NCI-H2171 treated with DMSO at 0.1 percent for 48 hours (cell line): ENCODE results near the gene ABL1.

ENCODE experiments used
- DNase-seq: peaks from one replicate; lab custom pipeline; 2025; lab: John Stamatoyannopoulos, UW

ABL1 gene

GRCh38 chr9:130872093-130872492, 37.0 kb downstream of the ABL1 start:
- DNase-seq, result no peak

- no peak for DNase-seq
Measured at GRCh38 chr9:130872508-130872907, 37.5 kb downstream of the ABL1 start.

- DNase-seq, result no peak
Measured at GRCh38 chr9:130872912-130873503, 38.0 kb downstream of the ABL1 start.

- DNase-seq, result no peak
Measured at GRCh38 chr9:130873966-130874365, 38.9 kb downstream of the ABL1 start.

GRCh38 chr9:130874783-130875182, 39.7 kb downstream of the ABL1 start:
- DNase-seq, result no peak

- no peak for DNase-seq
Measured at GRCh38 chr9:130877300-130877699, 42.2 kb downstream of the ABL1 start.

- no peak for DNase-seq
Measured at GRCh38 chr9:130878295-130878694, 43.2 kb downstream of the ABL1 start.

DNA sequence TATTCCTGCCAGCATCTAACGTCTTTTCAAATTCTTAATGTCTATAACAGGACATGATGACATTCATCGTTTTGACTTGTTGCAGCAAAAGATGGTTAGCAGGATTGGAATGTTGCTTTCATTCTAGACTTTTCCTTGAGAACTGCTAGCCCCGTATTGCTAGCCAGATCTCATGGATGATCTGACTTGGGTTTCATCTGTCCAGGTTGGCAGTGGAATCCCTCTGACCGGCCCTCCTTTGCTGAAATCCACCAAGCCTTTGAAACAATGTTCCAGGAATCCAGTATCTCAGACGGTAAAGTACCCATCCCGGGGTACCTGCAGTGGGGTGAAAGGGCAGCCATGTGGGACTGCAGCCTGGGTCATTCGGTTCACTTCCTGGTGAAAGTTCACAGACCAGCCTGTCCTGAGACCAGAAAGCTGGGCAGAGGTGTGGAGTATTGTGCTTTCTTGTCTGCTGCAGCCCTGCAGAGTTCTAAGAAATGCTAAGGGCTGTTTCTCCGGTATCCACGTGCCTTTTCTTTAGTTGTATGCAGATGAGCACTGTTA, 44.9 kb downstream of the ABL1 start:
- no peak for DNase-seq

DNA sequence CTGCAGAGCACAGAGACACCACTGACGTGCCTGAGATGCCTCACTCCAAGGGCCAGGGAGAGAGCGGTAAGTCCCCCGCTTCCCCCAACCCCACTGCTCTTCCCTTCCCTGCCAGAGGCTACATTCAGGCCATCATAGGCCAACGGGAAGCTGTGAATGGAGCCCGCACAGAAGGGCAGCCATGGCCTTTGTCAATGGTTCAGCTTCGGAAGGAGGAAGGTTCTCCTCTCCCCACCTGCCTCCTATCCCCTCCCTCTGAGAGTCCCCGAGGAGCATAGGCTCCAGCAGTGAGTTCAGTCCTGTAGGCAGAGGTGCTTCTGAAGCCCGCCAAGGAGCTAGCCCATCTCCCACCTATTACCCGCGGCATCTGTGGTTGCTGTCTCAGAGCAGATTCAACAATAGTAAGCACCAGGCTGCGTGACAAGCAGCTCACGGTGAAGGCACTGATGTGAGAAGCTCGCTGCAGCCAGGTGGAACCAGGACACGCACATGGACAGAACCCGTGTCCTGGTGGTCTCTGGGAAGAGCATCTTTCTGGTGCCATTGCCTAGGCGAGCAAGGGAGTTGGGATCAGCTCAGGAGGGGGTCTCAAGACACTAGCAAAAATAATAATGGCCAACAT, 45.7 kb downstream of the ABL1 start:
- no peak for DNase-seq

- no peak for DNase-seq
Measured at GRCh38 chr9:130881516-130881915, 46.5 kb downstream of the ABL1 start.

GRCh38 chr9:130882696-130883225, 47.7 kb downstream of the ABL1 start:
- DNase-seq, result no peak

- DNase-seq, result no peak
Measured at GRCh38 chr9:130883479-130883878, 48.4 kb downstream of the ABL1 start.

DNA sequence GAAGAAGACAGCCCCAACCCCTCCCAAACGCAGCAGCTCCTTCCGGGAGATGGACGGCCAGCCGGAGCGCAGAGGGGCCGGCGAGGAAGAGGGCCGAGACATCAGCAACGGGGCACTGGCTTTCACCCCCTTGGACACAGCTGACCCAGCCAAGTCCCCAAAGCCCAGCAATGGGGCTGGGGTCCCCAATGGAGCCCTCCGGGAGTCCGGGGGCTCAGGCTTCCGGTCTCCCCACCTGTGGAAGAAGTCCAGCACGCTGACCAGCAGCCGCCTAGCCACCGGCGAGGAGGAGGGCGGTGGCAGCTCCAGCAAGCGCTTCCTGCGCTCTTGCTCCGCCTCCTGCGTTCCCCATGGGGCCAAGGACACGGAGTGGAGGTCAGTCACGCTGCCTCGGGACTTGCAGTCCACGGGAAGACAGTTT, 49.1 kb downstream of the ABL1 start:
- DNase-seq, result no peak

DNA sequence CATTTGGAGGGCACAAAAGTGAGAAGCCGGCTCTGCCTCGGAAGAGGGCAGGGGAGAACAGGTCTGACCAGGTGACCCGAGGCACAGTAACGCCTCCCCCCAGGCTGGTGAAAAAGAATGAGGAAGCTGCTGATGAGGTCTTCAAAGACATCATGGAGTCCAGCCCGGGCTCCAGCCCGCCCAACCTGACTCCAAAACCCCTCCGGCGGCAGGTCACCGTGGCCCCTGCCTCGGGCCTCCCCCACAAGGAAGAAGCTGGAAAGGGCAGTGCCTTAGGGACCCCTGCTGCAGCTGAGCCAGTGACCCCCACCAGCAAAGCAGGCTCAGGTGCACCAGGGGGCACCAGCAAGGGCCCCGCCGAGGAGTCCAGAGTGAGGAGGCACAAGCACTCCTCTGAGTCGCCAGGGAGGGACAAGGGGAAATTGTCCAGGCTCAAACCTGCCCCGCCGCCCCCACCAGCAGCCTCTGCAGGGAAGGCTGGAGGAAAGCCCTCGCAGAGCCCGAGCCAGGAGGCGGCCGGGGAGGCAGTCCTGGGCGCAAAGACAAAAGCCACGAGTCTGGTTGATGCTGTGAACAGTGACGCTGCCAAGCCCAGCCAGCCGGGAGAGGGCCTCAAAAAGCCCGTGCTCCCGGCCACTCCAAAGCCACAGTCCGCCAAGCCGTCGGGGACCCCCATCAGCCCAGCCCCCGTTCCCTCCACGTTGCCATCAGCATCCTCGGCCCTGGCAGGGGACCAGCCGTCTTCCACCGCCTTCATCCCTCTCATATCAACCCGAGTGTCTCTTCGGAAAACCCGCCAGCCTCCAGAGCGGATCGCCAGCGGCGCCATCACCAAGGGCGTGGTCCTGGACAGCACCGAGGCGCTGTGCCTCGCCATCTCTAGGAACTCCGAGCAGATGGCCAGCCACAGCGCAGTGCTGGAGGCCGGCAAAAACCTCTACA, 49.8 kb downstream of the ABL1 start:
- DNase-seq, result no peak

GRCh38 chr9:130885484-130886375, 50.7 kb downstream of the ABL1 start:
- no peak for DNase-seq

DNA sequence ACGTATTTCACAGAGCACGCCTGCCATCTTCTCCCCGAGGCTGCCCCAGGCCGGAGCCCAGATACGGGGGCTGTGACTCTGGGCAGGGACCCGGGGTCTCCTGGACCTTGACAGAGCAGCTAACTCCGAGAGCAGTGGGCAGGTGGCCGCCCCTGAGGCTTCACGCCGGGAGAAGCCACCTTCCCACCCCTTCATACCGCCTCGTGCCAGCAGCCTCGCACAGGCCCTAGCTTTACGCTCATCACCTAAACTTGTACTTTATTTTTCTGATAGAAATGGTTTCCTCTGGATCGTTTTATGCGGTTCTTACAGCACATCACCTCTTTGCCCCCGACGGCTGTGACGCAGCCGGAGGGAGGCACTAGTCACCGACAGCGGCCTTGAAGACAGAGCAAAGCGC, 51.9 kb downstream of the ABL1 start:
- DNase-seq, result no peak

GRCh38 chr9:130887494-130888144, 52.6 kb downstream of the ABL1 start:
- DNase-seq, result no peak

DNA sequence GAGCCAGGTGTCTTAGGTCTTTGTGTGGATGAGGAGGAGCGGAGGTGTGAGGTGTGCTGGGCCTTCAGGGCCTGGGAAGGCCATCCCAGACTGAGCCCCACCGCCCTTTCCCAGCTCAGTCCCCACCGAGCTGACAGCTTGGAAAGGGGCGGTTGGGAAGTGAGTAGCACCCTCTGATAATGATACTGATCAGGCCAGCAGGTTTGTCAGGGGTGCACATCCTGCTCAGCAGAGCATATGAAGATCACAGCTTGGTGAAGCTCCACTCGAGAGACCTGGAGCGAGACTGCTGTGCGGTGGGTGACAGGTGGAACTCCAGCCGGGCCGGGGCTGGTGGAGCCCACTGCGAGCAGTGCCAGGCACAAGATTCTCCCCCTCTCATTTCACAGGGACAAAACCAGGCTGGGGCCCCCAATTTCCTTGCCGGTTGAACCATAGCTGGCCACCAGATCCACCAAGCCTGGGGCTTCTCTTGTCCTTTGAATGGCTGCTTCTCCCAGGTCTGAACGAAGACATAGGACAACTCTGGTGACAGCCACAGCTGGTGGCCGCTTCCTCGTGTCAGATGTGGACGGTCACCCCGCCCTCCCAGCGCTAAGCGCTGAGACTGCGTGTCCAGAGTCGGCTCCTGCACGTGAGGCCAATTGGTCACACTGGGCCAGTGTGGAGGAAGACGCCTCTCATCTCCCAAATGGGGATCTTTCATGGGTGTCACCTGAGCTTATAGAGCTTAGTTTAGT, 53.3 kb downstream of the ABL1 start:
- no peak for DNase-seq

GRCh38 chr9:130890124-130890523, 55.1 kb downstream of the ABL1 start:
- no peak for DNase-seq
